A673 (cell line): ENCODE data around the gene OBP2A. TPM values are rescaled to one million over a fixed set of nuclear protein-coding genes. Genes with fewer than 3 reads are reported as not detected.
"Not testable (repeated sequence)": the region's sequence is repeated elsewhere in the genome, so short reads cannot be mapped to it uniquely, and the experiment has no call there.

Experiments
- BruUV-seq: library from RNA; stranded (reverse); fragments of 400-500 nt; replicated peaks from 2 replicates; lab custom pipeline; 2021; lab: Mats Ljungman, UMichigan
- CTCF ChIA-PET: fragments of 300-600 bp; sonication (Branson Sonifier 250); formaldehyde crosslinking; loops from one replicate; lab custom pipeline; 2022; ENCODE audit warnings: antibody characterized with exemption; lab: Charles Lee
- POLR2A ChIA-PET: fragments of 300-600 bp; sonication (Branson Sonifier 250); formaldehyde crosslinking; loops from one replicate; lab custom pipeline; 2022; ENCODE audit warnings: antibody characterized with exemption; ENCODE audit not compliant: low non-redundant PET; lab: Charles Lee
- DNase-seq: peaks from one replicate; pipeline ENCODE4 v3.0.0-alpha.2; 2015; ENCODE audit warnings: low spot score
- H3K27ac ChIP-seq: fragments of 200-600 bp; sonication (generic); 2 replicates; pipeline ENCODE4 v1.5.1; 2016; ENCODE audit warnings: mixed run types, low read depth, mild to moderate bottlenecking, mixed read lengths, antibody characterized with exemption, low read length; ENCODE audit not compliant: poor library complexity, severe bottlenecking
- H3K27me3 ChIP-seq: fragments of 200-600 bp; sonication (generic); replicated peaks from 2 replicates; pipeline ENCODE4 v1.6.1; 2017; ENCODE audit warnings: mixed run types, low read depth, mild to moderate bottlenecking, mixed read lengths, antibody characterized with exemption, low read length; ENCODE audit not compliant: insufficient read depth, poor library complexity
- H3K36me3 ChIP-seq: fragments of 200-600 bp; sonication (generic); 2 replicates; pipeline ENCODE4 v1.6.1; 2016; ENCODE audit warnings: mixed run types, mild to moderate bottlenecking, mixed read lengths, antibody characterized with exemption, low read length; ENCODE audit not compliant: insufficient read depth, poor library complexity, severe bottlenecking
- H3K4me1 ChIP-seq: fragments of 200-600 bp; sonication (generic); 2 replicates; pipeline ENCODE4 v1.6.1; 2017; ENCODE audit warnings: mixed run types, mild to moderate bottlenecking, mixed read lengths, antibody characterized with exemption, low read length; ENCODE audit not compliant: insufficient read depth, poor library complexity, severe bottlenecking
- H3K4me3 ChIP-seq: fragments of 200-600 bp; sonication (generic); 2 replicates; pipeline ENCODE4 v1.5.1; 2016; ENCODE audit warnings: low read depth, mixed run types, mild to moderate bottlenecking, mixed read lengths, low read length; ENCODE audit not compliant: poor library complexity, severe bottlenecking
- H3K9me3 ChIP-seq: fragments of 200-600 bp; sonication (generic); 2 replicates; pipeline ENCODE4 v1.6.1; 2016; ENCODE audit warnings: mixed run types, low read depth, mild to moderate bottlenecking, mixed read lengths, antibody characterized with exemption, low read length; ENCODE audit not compliant: poor library complexity, severe bottlenecking
- CTCF ChIP-seq: fragments of 300-800, 200-600 bp; sonication (generic); conservative IDR thresholded peaks from 2 replicates; pipeline ENCODE4 v1.5.1; 2017; ENCODE audit warnings: low read depth, mild to moderate bottlenecking, antibody characterized with exemption, low read length, moderate library complexity, mixed read lengths
- EZH2 ChIP-seq: fragments of 200-600 bp; sonication (generic); IDR thresholded peaks from 2 replicates; pipeline ENCODE4 v1.6.1; 2017; ENCODE audit warnings: borderline replicate concordance, low read depth, mild to moderate bottlenecking, mixed read lengths, antibody characterized with exemption, low read length; ENCODE audit not compliant: poor library complexity, severe bottlenecking
- intact Hi-C: fragments of 100-400 bp; cut with micrococcal nuclease; formaldehyde crosslinking; loops from one replicate; pipeline ENCODE4 v1.10.0; 2022; ENCODE audit not compliant: unreplicated experiment
- total RNA-seq: library from RNA; stranded (reverse); gene quantifications from 2 replicates; pipeline ENCODE4 v1.2.3, GENCODE V29; 2021

The OBP2A gene
- total RNA-seq, 1 experiment from 2014 or later = not detected

GRCh38 chr9:135536216-135536615 lies 9.7 kb upstream of the OBP2A start:
- intact Hi-C loops = no loop called here
- no peaks in the 10 kb centered on the region for H3K9me3 ChIP-seq
- no peak overlapping the region for H3K4me3 ChIP-seq
- no peak for DNase-seq
- no peaks in the 10 kb centered on the region for H3K4me1 ChIP-seq
- H3K27ac ChIP-seq = no peak overlapping the region
- ChIA-PET CTCF (no interaction called here), POLR2A (no interaction called here)
- BruUV-seq = no TSS peak
- H3K36me3 ChIP-seq = no peaks in the 10 kb centered on the region
- TF ChIP-seq CTCF (no peak), EZH2 (no peak)
- H3K27me3 ChIP-seq = peaks cover 33% of the 10 kb centered on the region

- CTCF ChIA-PET, H3K27ac ChIP-seq, H3K4me1 ChIP-seq, intact Hi-C loops, H3K36me3 ChIP-seq, BruUV-seq, POLR2A ChIA-PET, DNase-seq, H3K4me3 ChIP-seq, H3K9me3 ChIP-seq: not testable (repeated sequence)
- peaks cover 35% of the 10 kb centered on the region for H3K27me3 ChIP-seq
Observed at GRCh38 chr9:135543262-135543894, 2.5 kb upstream of the OBP2A start.

DNA sequence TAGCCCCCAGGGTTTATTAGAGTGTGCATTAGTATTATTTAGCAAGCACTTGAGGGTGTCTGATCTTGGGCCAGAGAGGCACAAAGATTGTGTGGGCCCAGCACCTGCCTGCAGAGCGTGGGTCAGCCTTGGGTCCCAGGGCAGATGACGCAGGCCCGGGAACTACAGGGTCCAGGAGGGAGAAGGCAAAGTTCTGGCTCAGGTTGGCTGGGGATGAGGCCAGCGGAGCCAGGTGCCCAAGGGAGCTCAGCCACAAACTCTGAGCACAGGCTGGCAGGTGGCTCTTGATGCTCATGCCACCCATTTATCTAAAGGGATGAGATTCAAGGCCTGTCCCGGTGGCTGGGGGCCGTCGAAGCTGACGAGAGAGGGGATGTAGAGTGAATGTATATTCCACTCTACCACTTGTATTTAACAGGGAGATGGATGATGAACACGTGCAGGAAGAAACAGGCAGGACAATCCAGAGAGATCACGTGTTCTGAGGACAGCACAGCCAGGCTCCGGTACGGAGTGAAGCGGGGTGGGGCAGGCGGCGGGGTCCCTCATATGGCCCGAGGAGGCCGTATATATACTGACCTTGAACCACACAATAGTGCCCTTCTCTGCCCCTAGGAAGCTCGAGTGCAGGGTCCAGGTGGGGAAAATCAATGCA lies 818 bp upstream of the OBP2A start:
- intact Hi-C loops = no loop called here
- CTCF ChIA-PET = no interaction called here
- Histone ChIP-seq H3K36me3 (no peaks in the 10 kb centered on the region), H3K27ac (no peak overlapping the region), H3K27me3 (peaks cover 26% of the 10 kb centered on the region), H3K4me1 (no peaks in the 10 kb centered on the region), H3K9me3 (no peaks in the 10 kb centered on the region), H3K4me3 (no peak overlapping the region)
- TF ChIP-seq CTCF = no peak
- no peak for TF ChIP-seq EZH2
- no TSS peak for BruUV-seq
- POLR2A ChIA-PET = no interaction called here
- DNase-seq = no peak

DNA sequence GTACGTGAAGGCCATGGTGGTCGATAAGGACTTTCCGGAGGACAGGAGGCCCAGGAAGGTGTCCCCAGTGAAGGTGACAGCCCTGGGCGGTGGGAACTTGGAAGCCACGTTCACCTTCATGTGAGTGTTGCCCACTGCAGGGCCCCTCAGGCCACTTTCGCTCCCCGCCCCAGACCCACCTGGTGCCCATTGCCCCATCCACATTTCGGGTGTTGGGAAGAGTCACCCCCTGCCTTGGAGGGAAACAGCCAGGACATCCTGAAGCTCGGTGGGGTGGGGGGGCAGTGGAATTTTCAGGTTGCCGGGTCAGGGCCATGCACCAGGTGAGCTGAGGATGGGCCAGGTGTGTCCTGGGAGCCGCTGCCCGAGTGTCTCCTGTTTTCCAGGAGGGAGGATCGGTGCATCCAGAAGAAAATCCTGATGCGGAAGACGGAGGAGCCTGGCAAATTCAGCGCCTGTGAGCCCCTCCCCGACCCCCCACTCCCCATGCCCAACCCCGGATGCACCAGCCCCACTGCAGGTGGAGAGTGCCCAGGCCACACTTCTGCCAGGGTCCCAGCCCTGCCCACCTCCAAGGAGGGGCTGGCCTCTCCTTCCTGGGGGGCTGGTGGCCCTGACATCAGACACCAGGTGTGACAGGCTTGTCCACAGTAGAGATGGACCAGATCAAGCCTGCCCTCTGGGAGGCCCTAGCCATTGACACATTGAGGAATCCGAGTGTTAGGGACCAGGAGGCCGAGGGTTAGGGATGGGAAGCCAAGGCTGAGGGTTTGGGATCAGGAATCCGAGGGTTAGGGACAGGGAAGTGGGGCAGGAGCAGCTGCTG lies 1.1 kb downstream of the OBP2A start:
- CTCF ChIA-PET, H3K4me1 ChIP-seq, intact Hi-C loops, DNase-seq, H3K36me3 ChIP-seq, H3K9me3 ChIP-seq, POLR2A ChIA-PET, H3K27ac ChIP-seq, H3K4me3 ChIP-seq, BruUV-seq: not testable (repeated sequence)
- peaks cover 11% of the 10 kb centered on the region for H3K27me3 ChIP-seq
